Measurements from ENCODE around the gene MMP11.

Gene MMP11

GRCh38 chr22:23760056-23760455 is 12.6 kb upstream of the MMP11 start:
- no peak for DNase-seq

GRCh38 chr22:23762842-23763578 is 9.6 kb upstream of the MMP11 start, which contains the start of gene C22orf15:
Gene C22orf15 (plus strand): TSS chr22:23762990. CDS start chr22:23763307, 317 bp downstream.
- DNase-seq, result peak; percentile 54

- DNase-seq, result peak; percentile 69
These were observed 9.1 kb upstream of the MMP11 start for GRCh38 chr22:23763579-23763945.

GRCh38 chr22:23763954-23764353 is 8.7 kb upstream of the MMP11 start:
- DNase-seq, result no peak

- no peak for DNase-seq
These were observed 7.5 kb upstream of the MMP11 start for GRCh38 chr22:23764899-23765881.

- DNase-seq, result no peak
These were observed 5.4 kb upstream of the MMP11 start for GRCh38 chr22:23767303-23767672.

- peak; percentile 93 for DNase-seq
These were observed 4.7 kb upstream of the MMP11 start, which contains the start of gene CHCHD10 for GRCh38 chr22:23767673-23768548. Gene CHCHD10 (minus strand): TSS chr22:23767972. CDS start chr22:23767874, 98 bp downstream.

- DNase-seq, result no peak
These were observed 3.2 kb upstream of the MMP11 start for GRCh38 chr22:23769321-23769965.

GRCh38 chr22:23772315-23772648 is 367 bp upstream of the MMP11 start:
- DNase-seq, result no peak

- DNase-seq, result no peak
These were observed 949 bp downstream of the MMP11 start for GRCh38 chr22:23773483-23774113.

- DNase-seq, result no peak
These were observed 1.7 kb downstream of the MMP11 start for GRCh38 chr22:23774114-23774921.

GRCh38 chr22:23774922-23775436 is 2.3 kb downstream of the MMP11 start:
- DNase-seq, result no peak

- no peak for DNase-seq
These were observed 3.2 kb downstream of the MMP11 start for GRCh38 chr22:23775779-23776375.

GRCh38 chr22:23777776-23778576 is 5.3 kb downstream of the MMP11 start:
- no peak for DNase-seq

GRCh38 chr22:23778577-23778900 is 5.9 kb downstream of the MMP11 start:
- no peak for DNase-seq

GRCh38 chr22:23779083-23779482 is 6.4 kb downstream of the MMP11 start:
- no peak for DNase-seq

- no peak for DNase-seq
These were observed 7.1 kb downstream of the MMP11 start for GRCh38 chr22:23779731-23780130.

GRCh38 chr22:23780146-23780748 is 7.6 kb downstream of the MMP11 start:
- DNase-seq, result no peak

- no peak for DNase-seq
These were observed 8.4 kb downstream of the MMP11 start for GRCh38 chr22:23781065-23781464.

Data from hematopoietic multipotent progenitor cell treated with erythropoietin and hydrocortisone succinate and interleukin-3 and kit ligand, for 4 days (in vitro differentiated cells).